Type B pancreatic cell (in vitro differentiated cells): ENCODE measurements around the gene NECTIN2. TPM values are rescaled to one million over a fixed set of nuclear protein-coding genes. Genes with fewer than 3 reads are reported as not detected.

ENCODE experiments used
- total RNA-seq: library from RNA; stranded (reverse); gene quantifications from 2 replicates; pipeline ENCODE4 v1.2.1, GENCODE V29; 2021; ENCODE audit warnings: low replicate concordance

The NECTIN2 gene
- total RNA-seq, 1 donor from 2014 or later, result 123 TPM

Other genes with a start within 250 kb of the NECTIN2 start
- gene IGSF23, start 232.7 kb upstream of the NECTIN2 start, total RNA-seq, result 0.93 TPM in 1 of 2 replicates, not detected in the other
- gene PVR, start 202.4 kb upstream of the NECTIN2 start, total RNA-seq, result 29.7 and 38.6 TPM in 2 replicates
- gene CEACAM19, start 174.8 kb upstream of the NECTIN2 start, total RNA-seq, result 6.1 and 6.3 TPM in 2 replicates
- not detected in 2 replicates for gene CEACAM16, start 147.1 kb upstream of the NECTIN2 start, total RNA-seq
- 18.9 and 41.2 TPM in 2 replicates for gene BCL3, start 97.6 kb upstream of the NECTIN2 start, total RNA-seq
- gene CBLC, start 68.4 kb upstream of the NECTIN2 start, total RNA-seq, result 13.9 and 37.7 TPM in 2 replicates
- gene BCAM, start 37.2 kb upstream of the NECTIN2 start, total RNA-seq, result 105 and 124 TPM in 2 replicates
- gene TOMM40, start 45.0 kb downstream of the NECTIN2 start, total RNA-seq, result 75.1 and 77.8 TPM in 2 replicates
- gene APOE, start 59.5 kb downstream of the NECTIN2 start, total RNA-seq, result 168 and 209 TPM in 2 replicates
- 76.3 and 145 TPM in 2 replicates for gene APOC1, start 68.3 kb downstream of the NECTIN2 start, total RNA-seq
- gene APOC4, start 95.9 kb downstream of the NECTIN2 start, total RNA-seq, result not detected in 2 replicates
- 0.98 TPM in 1 of 2 replicates, not detected in the other for gene APOC2, start 99.8 kb downstream of the NECTIN2 start, total RNA-seq
- gene CLPTM1, start 109.1 kb downstream of the NECTIN2 start, total RNA-seq, result 102 and 104 TPM in 2 replicates
- gene RELB, start 155.2 kb downstream of the NECTIN2 start, total RNA-seq, result 6.9 and 8.4 TPM in 2 replicates
- gene CLASRP, start 192.7 kb downstream of the NECTIN2 start, total RNA-seq, result 80.4 and 111 TPM in 2 replicates
- 2.2 and 3.7 TPM in 2 replicates for gene ZNF296, start 230.2 kb downstream of the NECTIN2 start, total RNA-seq
- gene GEMIN7, start 233.0 kb downstream of the NECTIN2 start, total RNA-seq, result 32.2 and 35.6 TPM in 2 replicates
- gene PPP1R37, start 246.9 kb downstream of the NECTIN2 start, total RNA-seq, result 44.7 and 63.7 TPM in 2 replicates